Lung microvascular endothelial cell (primary cell): ENCODE measurements around the gene CASKIN1. TPM values are rescaled to one million over a fixed set of nuclear protein-coding genes. Genes with fewer than 3 reads are reported as not detected.
"Not testable (repeated sequence)": the region's sequence is repeated elsewhere in the genome, so short reads cannot be mapped to it uniquely, and the experiment has no call there.

Experiments
- DNase-seq, 2 donors: peaks; one replicate each; pipeline versions ENCODE4 v3.0.0 to v3.0.0-alpha.2; 2010; ENCODE audit warnings: low read depth in 2 of 2
- total RNA-seq: library from RNA; depleted of rRNA; stranded (reverse); fragments of >200 nt; gene quantifications from 2 replicates; pipeline ENCODE4 v1.2.1, GENCODE V29; 2014

Gene CASKIN1
- total RNA-seq, 1 donor from 2014 or later, result under 0.01 TPM

GRCh38 chr16:2135071-2135470 is 61.3 kb downstream of the CASKIN1 start:
- DNase-seq, result peak in 1 of 2 donors; percentile 15

GRCh38 chr16:2133797-2134196 is 62.6 kb downstream of the CASKIN1 start:
- DNase-seq, result not testable (repeated sequence)

GRCh38 chr16:2129890-2130447 is 66.4 kb downstream of the CASKIN1 start:
- not testable (repeated sequence) for DNase-seq

- DNase-seq, result not testable (repeated sequence)
These were observed 67.2 kb downstream of the CASKIN1 start for GRCh38 chr16:2129251-2129650.

- DNase-seq, result peak; percentile 36 to 66
These were observed 68.7 kb downstream of the CASKIN1 start for GRCh38 chr16:2127630-2128280.

Other genes starting within 250 kb of the CASKIN1 start
- not detected in 2 replicates for gene RPL3L, start 241.9 kb downstream of the CASKIN1 start, total RNA-seq
- 113 and 126 TPM in 2 replicates for gene NDUFB10, start 237.1 kb downstream of the CASKIN1 start, total RNA-seq
- gene RPS2, start 231.8 kb downstream of the CASKIN1 start, total RNA-seq, result 2,011 and 3,024 TPM in 2 replicates
- not detected in 2 replicates for gene RNF151, start 229.7 kb downstream of the CASKIN1 start, total RNA-seq
- 20.5 and 21.2 TPM in 2 replicates for gene TBL3, start 224.6 kb downstream of the CASKIN1 start, total RNA-seq
- under 0.01 TPM in 2 replicates for gene NOXO1, start 215.1 kb downstream of the CASKIN1 start, total RNA-seq
- gene GFER, start 212.4 kb downstream of the CASKIN1 start, total RNA-seq, result 8.1 and 8.5 TPM in 2 replicates
- 0.40 and 2.0 TPM in 2 replicates for gene SYNGR3, start 206.6 kb downstream of the CASKIN1 start, total RNA-seq
- 8.9 and 9.7 TPM in 2 replicates for gene ZNF598, start 186.8 kb downstream of the CASKIN1 start, total RNA-seq
- gene NPW, start 176.8 kb downstream of the CASKIN1 start, total RNA-seq, result 0.44 and 0.60 TPM in 2 replicates
- gene NHERF2, start 169.7 kb downstream of the CASKIN1 start, total RNA-seq, result 42.1 and 47.6 TPM in 2 replicates
- gene NTHL1, start 148.8 kb downstream of the CASKIN1 start, total RNA-seq, result 22.8 and 31.2 TPM in 2 replicates
- 23.8 and 29.0 TPM in 2 replicates for gene TSC2, start 148.6 kb downstream of the CASKIN1 start, total RNA-seq
- gene PKD1, start 60.7 kb downstream of the CASKIN1 start, total RNA-seq, result 18.5 and 31.5 TPM in 2 replicates
- 0.20 and 0.65 TPM in 2 replicates for gene RAB26, start 48.0 kb downstream of the CASKIN1 start, total RNA-seq
- 60.8 and 63.9 TPM in 2 replicates for gene TRAF7, start 40.8 kb downstream of the CASKIN1 start, total RNA-seq
- 13.5 and 13.7 TPM in 2 replicates for gene MLST8, start 8.8 kb upstream of the CASKIN1 start, total RNA-seq
- gene BRICD5, start 14.3 kb upstream of the CASKIN1 start, total RNA-seq, result 0.44 and 2.2 TPM in 2 replicates
- gene PGP, start 18.2 kb upstream of the CASKIN1 start, total RNA-seq, result 10.0 and 11.5 TPM in 2 replicates
- 16.1 and 20.8 TPM in 2 replicates for gene E4F1, start 27.0 kb upstream of the CASKIN1 start, total RNA-seq
- 0.22 and 0.40 TPM in 2 replicates for gene DNASE1L2, start 39.8 kb upstream of the CASKIN1 start, total RNA-seq
- 23.5 and 29.6 TPM in 2 replicates for gene ECI1, start 55.0 kb upstream of the CASKIN1 start, total RNA-seq
- gene RNPS1, start 71.5 kb upstream of the CASKIN1 start, total RNA-seq, result 33.6 and 45.4 TPM in 2 replicates
- gene ABCA3, start 144.1 kb upstream of the CASKIN1 start, total RNA-seq, result 20.3 and 30.2 TPM in 2 replicates
- 7.7 and 15.0 TPM in 2 replicates for gene CCNF, start 232.8 kb upstream of the CASKIN1 start, total RNA-seq